Measurements from ENCODE around the gene TRAPPC10. TPM values are rescaled to one million over a fixed set of nuclear protein-coding genes. Genes with fewer than 3 reads are reported as not detected.

Gene TRAPPC10
- total and polyA plus RNA-seq, 10 of the 15 experiments (the other 5 are each of a cell fraction or from before 2014, with no cell fraction given), result 1.1 to 39.6 (median 28.2) TPM

- SMC1A ChIA-PET (ENCODE audit: uncharacterized antibody, unreplicated experiment), result no interaction called here
- RAD21 ChIA-PET (ENCODE audit: unreplicated experiment), result no interaction called here
- Histone ChIP-seq H3K27me3 (replicated peaks in 1 of 2; ENCODE audit: control insufficient read depth in 2 of 2, insufficient read depth in 2 of 2, low read length in 1 of 2) (peaks cover 0 to 3% of the 10 kb centered on the region in 2 experiments; a peak in 1 of 4 replicates), H3K36me3 (ENCODE audit: control insufficient read depth in 2 of 2, insufficient read depth in 2 of 2, low read length in 1 of 2) (no peaks in the 10 kb centered on the region), H3K27ac (ENCODE audit: control insufficient read depth, insufficient read depth) (no peak overlapping the region), H4K20me1 (ENCODE audit: control insufficient read depth, insufficient read depth) (peaks cover 2% of the 10 kb centered on the region; the same call in 1 of the 2 replicates), H3K9me3 (replicated peaks; ENCODE audit: control insufficient read depth, insufficient read depth, low read length) (no peaks in the 10 kb centered on the region; the same call in 2 of the 3 replicates), H3K9ac (ENCODE audit: control insufficient read depth, insufficient read depth, low read length) (no peak overlapping the region), H3K4me2 (ENCODE audit: control insufficient read depth, insufficient read depth) (no peak overlapping the region), H2AFZ (ENCODE audit: control insufficient read depth, low read depth, low read length) (no peak overlapping the region), H3K79me2 (ENCODE audit: control insufficient read depth, insufficient read depth, low read length) (no peaks in the 10 kb centered on the region), H3K4me3 (no peak overlapping the region), H3K4me1 (ENCODE audit: control insufficient read depth, insufficient read depth, low read length) (no peaks in the 10 kb centered on the region)
- POLR2A ChIA-PET, result interaction anchor here (0.6 kb wide), 1 partner anchor 105 kb away, joined by 3 read pairs; no protein-coding TSS in a partner anchor
- in situ Hi-C loops (cut with MboI) (no loop called here), intact Hi-C loops (cut with micrococcal nuclease; ENCODE audit: unreplicated experiment) (no loop called here)
- CTCF ChIA-PET, result no interaction called here
- WGBS (ENCODE audit: insufficient coverage, insufficient replicate concordance, low lambda C conversion rate, missing lambda C conversion rate), result 60% methylated on average over 5 of the region's 5 CpGs
- DNase-seq (ENCODE audit: low read depth, low spot score) (no peak), FAIRE-seq (no peak), ATAC-seq (no peak)
- BruUV-seq (replicated peaks), result no TSS peak
- no peak for TF ChIP-seq SMAD1 (IDR thresholded peaks at IDR 0.05; ENCODE audit: low read depth, partially characterized antibody)
- TF ChIP-seq NFYA (IDR thresholded peaks at IDR 0.05; ENCODE audit: borderline replicate concordance, low read depth, low read length), result no peak
- no peak for TF ChIP-seq ESRRA (IDR thresholded peaks at IDR 0.05; ENCODE audit: low read length)
- no peak for TF ChIP-seq BCL11A (IDR thresholded peaks at IDR 0.05; ENCODE audit: low read depth, low read length)
- no peak for TF ChIP-seq SP1 (IDR thresholded peaks at IDR 0.05; ENCODE audit: low read depth, low read length)
- no peak for TF ChIP-seq BCL3 (IDR thresholded peaks at IDR 0.05; ENCODE audit: borderline replicate concordance, insufficient read depth, low read depth, low read length, poor library complexity, severe bottlenecking)
- TF ChIP-seq NFIC (IDR thresholded peaks at IDR 0.05; ENCODE audit: low read depth, low read length), result no peak
- no peak for TF ChIP-seq RELA (IDR thresholded peaks at IDR 0.05; ENCODE audit: borderline replicate concordance, partially characterized antibody)
- no peak for TF ChIP-seq TBL1XR1 (IDR thresholded peaks at IDR 0.05; ENCODE audit: low read depth, low read length)
- no peak for TF ChIP-seq EP300 (IDR thresholded peaks at IDR 0.05; ENCODE audit: borderline replicate concordance in 1 of 2, control insufficient read depth in 1 of 2, low read depth in 2 of 2, low read length in 2 of 2)
- TF ChIP-seq NR2C2 (IDR thresholded peaks at IDR 0.05; ENCODE audit: borderline replicate concordance, control insufficient read depth, insufficient read length, low read depth), result no peak
- TF ChIP-seq TAF1 (IDR thresholded peaks at IDR 0.05; ENCODE audit: borderline replicate concordance, low read depth, low read length), result no peak
- no peak for TF ChIP-seq SPI1 (IDR thresholded peaks at IDR 0.05; ENCODE audit: borderline replicate concordance, insufficient read depth, low read depth, low read length)
- TF ChIP-seq BACH1 (IDR thresholded peaks at IDR 0.05; ENCODE audit: borderline replicate concordance), result no peak
- no peak for TF ChIP-seq ZBTB11 (CRISPR knock-in tag; IDR thresholded peaks at IDR 0.05)
- no peak for TF ChIP-seq NR2F1 (conservative IDR thresholded peaks at IDR 0.05)
These were observed 14.1 kb upstream of the TRAPPC10 start for GRCh38 chr21:43997766-43998742.

Measured in GM12878 (cell line).